ENCODE measurements around the gene CBARP.
A peak's percentile ranks its signal among the peaks of the same experiment; 100 is the strongest.

CBARP gene

DNA sequence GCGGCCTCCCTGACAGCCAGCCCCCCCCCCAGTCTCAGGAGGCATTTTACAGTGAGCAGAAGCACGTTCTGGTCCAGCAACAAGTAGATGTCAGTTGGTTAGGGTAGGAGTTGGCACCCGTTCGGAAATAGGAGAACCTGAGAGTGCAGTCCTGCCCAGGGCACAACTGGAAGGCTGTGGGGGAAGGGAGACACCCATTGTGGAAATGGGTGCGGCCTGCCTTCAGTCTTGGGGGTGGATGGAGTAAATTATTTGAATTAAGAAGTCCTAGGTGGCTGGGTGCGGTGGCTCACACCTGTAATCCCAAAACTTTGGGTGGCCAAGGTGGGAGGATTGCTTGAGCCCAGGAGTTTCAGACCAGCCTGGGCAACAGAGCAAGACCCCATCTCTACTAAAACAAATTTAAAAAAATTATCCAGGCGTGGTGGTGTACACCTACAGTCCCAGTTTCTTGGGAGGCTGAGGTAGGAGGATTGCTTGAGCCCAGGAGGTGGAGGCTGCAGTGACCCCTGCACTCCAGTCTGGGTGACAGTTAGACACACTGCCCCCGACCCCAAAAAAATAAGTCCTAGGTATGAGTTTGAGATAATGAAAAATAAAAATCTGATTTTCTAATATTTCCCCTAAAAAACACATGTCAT, 32.5 kb upstream of the CBARP start:
- Histone ChIP-seq H3K27ac (ENCODE audit: low read depth in 2 of 2, low read length in 2 of 2) (peak overlapping the region; percentile 95 to 96), H3K9ac (ENCODE audit: low read depth in 1 of 2, low read length in 2 of 2) (peak overlapping the region; percentile 90 to 96), H3K36me3 (ENCODE audit: control insufficient read depth in 2 of 2, insufficient read depth in 2 of 2, low read length in 2 of 2) (peaks cover 41 to 46% of the 10 kb centered on the region in 2 donors), H3K4me3 (ENCODE audit: low read length in 2 of 2) (peak overlapping the region; percentile 84 to 98), H3K9me3 (ENCODE audit: control insufficient read depth in 2 of 2, low read length in 2 of 2) (no peaks in the 10 kb centered on the region), H3K4me1 (ENCODE audit: control insufficient read depth in 2 of 2, insufficient read depth in 2 of 2, low read length in 2 of 2) (peaks cover 76 to 77% of the 10 kb centered on the region in 2 donors), H3K27me3 (ENCODE audit: control insufficient read depth in 2 of 2, insufficient read depth in 2 of 2, low read length in 2 of 2) (no peaks in the 10 kb centered on the region)

DNA sequence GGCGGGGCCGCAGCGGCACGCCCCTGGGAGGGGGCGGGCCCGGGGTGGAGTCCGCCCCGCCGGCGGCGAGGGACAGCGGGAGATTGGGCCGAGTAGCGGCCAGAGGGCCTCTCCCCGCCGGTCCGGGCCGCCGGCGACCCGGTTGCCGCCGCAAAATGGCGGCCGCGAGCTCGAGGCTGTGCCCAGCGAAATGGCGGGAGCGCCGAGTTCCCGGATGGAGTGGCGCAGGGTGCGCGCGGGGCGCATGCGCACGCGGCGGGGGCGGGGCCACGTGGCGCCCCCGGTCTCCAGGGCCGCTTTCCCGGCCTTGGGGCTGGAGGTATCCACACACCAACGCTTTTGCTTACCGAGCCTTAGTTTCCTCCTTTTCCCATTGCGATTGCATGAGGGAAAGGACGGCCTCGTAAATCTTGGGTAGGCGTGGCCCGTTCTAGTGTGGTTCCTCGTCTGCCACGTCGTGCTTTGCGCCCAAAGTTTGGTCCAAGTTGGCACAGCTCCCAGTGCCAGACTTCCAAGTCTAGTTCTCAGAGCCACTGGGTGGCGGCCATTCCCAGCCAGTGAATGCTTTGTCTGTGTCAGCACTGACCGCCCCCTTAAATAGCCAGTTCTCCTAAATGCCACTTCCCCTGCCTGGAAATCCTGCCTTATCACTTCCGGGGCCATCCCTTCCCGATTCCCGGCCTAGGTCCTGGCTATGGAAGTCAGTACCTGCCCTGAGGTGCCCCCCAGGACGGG, 31.8 kb upstream of the CBARP start:
- Histone ChIP-seq H3K9me3 (ENCODE audit: control insufficient read depth in 2 of 2, low read length in 2 of 2) (no peaks in the 10 kb centered on the region), H3K36me3 (ENCODE audit: control insufficient read depth in 2 of 2, insufficient read depth in 2 of 2, low read length in 2 of 2) (peaks cover 38 to 43% of the 10 kb centered on the region in 2 donors), H3K9ac (ENCODE audit: low read depth in 1 of 2, low read length in 2 of 2) (peak overlapping the region; percentile 90 to 96), H3K27me3 (ENCODE audit: control insufficient read depth in 2 of 2, insufficient read depth in 2 of 2, low read length in 2 of 2) (no peaks in the 10 kb centered on the region), H3K27ac (ENCODE audit: low read depth in 2 of 2, low read length in 2 of 2) (peak overlapping the region; percentile 95 to 96), H3K4me3 (ENCODE audit: low read length in 2 of 2) (peak overlapping the region; percentile 84 to 98), H3K4me1 (ENCODE audit: control insufficient read depth in 2 of 2, insufficient read depth in 2 of 2, low read length in 2 of 2) (peaks cover 77 to 78% of the 10 kb centered on the region in 2 donors)

DNA sequence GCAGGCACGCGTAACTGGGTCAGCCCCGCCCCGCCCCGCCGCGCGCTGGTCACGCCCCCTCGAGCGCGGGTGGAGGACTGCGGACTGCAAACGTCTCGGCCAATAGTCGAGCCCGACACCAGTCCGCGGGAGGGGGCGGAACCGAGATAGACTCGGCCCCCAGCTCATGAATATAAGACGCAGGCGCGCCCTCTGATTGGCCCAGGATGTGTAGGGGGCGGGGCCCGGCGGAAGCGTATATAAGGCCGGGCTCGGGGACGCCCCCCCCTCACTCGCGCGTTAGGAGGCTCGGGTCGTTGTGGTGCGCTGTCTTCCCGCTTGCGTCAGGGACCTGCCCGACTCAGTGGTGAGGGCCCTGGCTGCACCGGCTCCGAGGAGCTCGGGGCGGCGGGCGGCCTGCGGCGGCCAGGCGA, 31.3 kb upstream of the CBARP start, which contains the start of gene CIRBP:
TSS of gene CIRBP (plus strand) at position 268 of the 413 bp plus-strand sequence. CDS start 1,602 bp downstream, outside the sequence.
- H3K27ac ChIP-seq (ENCODE audit: low read depth in 2 of 2, low read length in 2 of 2): peak within 1 kb of the TSS; percentile 95 to 96
- peak within 1 kb of the TSS; percentile 84 to 98 for H3K4me3 ChIP-seq (ENCODE audit: low read length in 2 of 2)
- H3K36me3 ChIP-seq (ENCODE audit: control insufficient read depth in 2 of 2, insufficient read depth in 2 of 2, low read length in 2 of 2): peaks cover 33 to 38% of the 10 kb centered on the region in 2 donors
- H3K9me3 ChIP-seq (ENCODE audit: control insufficient read depth in 2 of 2, low read length in 2 of 2): no peaks in the 10 kb centered on the region
- H3K4me1 ChIP-seq (ENCODE audit: control insufficient read depth in 2 of 2, insufficient read depth in 2 of 2, low read length in 2 of 2): peaks cover 72 to 76% of the 10 kb centered on the region in 2 donors
- H3K9ac ChIP-seq (ENCODE audit: low read depth in 1 of 2, low read length in 2 of 2): peak within 1 kb of the TSS; percentile 90 to 96
- no peaks in the 10 kb centered on the region for H3K27me3 ChIP-seq (ENCODE audit: control insufficient read depth in 2 of 2, insufficient read depth in 2 of 2, low read length in 2 of 2)

DNA sequence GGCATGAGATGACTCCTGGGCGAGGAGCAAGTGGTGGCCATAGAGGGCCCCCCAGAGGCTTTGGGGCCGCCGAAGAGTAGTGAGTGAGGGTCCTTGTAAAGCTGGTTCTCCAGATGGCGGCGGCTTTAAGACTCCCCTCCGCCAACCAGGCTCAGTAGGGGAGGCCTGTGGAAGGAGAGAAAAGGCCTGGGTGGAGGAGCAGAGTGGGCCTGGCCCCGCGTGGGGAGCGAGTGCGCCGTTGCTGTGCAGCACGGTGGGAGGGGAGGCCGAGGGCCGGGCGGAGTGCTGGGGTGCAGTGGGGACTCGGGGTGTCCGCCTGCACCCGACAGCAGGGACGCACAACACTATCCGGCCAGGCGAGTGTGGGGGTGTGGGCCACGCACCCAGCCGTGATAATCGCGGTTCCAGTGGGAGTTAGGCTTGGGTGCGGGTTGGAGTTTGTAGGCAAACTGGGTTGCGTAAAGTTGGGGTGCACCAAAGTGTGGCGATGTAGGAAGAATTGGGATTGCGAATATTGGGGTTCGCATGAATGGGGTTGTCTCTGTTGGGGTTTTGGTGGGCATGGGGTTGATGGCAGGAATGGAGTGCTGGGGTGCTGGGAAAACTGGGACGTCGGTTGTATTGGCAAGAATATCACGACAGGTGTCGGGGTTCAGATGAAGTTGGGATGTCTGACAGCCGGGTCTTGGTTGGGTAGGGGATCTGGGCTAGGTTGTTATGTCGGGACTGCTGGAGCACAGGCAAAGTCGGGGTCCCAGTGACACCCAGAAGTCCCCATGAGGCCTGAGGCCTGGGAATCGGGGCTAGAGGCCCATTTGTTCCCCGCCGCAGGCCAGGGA, 30.6 kb upstream of the CBARP start:
- H3K4me3 ChIP-seq (ENCODE audit: low read length in 2 of 2): peak overlapping the region; percentile 33 to 48
- peaks cover 27 to 31% of the 10 kb centered on the region in 2 donors for H3K36me3 ChIP-seq (ENCODE audit: control insufficient read depth in 2 of 2, insufficient read depth in 2 of 2, low read length in 2 of 2)
- peak overlapping the region; percentile 78 to 96 for H3K27ac ChIP-seq (ENCODE audit: low read depth in 2 of 2, low read length in 2 of 2)
- H3K9ac ChIP-seq (ENCODE audit: low read depth in 1 of 2, low read length in 2 of 2): peak overlapping the region; percentile 56 to 74
- peaks cover 71 to 74% of the 10 kb centered on the region in 2 donors for H3K4me1 ChIP-seq (ENCODE audit: control insufficient read depth in 2 of 2, insufficient read depth in 2 of 2, low read length in 2 of 2)
- no peaks in the 10 kb centered on the region for H3K27me3 ChIP-seq (ENCODE audit: control insufficient read depth in 2 of 2, insufficient read depth in 2 of 2, low read length in 2 of 2)
- H3K9me3 ChIP-seq (ENCODE audit: control insufficient read depth in 2 of 2, low read length in 2 of 2): no peaks in the 10 kb centered on the region

DNA sequence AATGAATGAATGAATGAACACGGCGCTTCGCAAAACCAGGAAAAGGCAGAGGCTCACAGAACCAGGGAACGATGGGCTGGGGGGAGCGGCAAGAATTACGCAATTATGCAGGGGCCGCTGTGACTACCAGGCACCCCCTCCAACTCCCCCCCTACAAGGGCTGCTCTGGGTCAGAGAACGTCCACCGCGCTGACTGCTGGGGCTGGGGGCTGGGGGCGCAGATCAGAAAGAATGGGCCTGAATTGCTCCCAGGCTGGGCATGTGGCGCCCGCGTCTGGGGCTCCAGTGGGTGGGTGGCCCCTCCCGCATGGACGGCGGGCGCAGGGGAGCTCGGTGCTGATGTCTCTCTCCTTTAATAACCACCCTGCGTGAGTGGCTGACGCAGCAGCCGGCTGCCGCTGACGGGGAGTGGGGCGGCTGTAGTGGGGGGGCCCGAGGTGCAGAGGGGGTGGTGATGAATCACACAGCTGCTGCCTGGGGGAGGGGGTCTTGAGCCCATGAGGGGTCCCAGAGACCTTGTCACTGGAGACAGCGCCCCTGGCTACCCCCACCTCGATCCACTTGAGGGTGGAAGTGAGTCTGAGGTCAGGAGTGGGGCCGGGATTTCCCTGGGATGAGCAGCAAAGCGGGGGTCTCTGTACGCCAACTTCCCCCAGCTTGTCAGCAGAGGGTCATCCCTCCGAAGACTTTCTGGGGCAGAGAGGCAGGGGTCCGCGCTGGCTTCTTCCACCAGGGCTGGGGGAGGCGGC, 29.8 kb upstream of the CBARP start:
- Histone ChIP-seq H3K27ac (ENCODE audit: low read depth in 2 of 2, low read length in 2 of 2) (peak overlapping the region in 1 of 2 donors; percentile 93), H3K4me3 (ENCODE audit: low read length in 2 of 2) (peak overlapping the region; percentile 60 to 61), H3K9ac (ENCODE audit: low read depth in 1 of 2, low read length in 2 of 2) (peak overlapping the region in 1 of 2 donors; percentile 74)

DNA sequence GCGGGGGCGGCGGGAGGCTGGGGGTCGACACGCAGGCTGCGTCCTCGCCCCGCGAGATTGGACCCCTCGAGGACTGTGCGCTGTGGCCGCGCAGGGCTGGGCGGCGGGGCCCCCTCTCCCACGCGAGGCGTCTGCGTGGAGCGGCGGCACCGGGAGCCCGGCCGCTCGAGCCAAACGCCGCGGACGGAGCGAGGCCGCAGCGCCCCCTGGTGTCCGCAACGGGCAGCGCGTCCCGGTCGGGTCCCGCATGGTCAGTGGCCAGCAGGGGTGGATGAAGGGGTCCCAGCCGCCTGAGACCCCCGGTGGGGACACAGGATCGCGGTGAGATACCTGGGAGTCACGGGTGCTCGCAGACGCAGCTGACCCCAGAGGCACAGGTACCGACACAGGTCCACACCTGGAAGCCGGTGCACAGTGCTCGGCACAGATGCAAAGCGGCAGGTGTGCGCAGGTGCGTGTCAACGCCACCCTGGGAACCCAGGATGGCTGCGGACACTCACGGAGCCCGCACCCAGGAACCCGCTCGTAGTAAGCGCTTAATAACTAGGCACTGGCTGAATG, 29.2 kb upstream of the CBARP start:
- peak overlapping the region; percentile 89 to 93 for H3K27ac ChIP-seq (ENCODE audit: low read depth in 2 of 2, low read length in 2 of 2)
- H3K4me1 ChIP-seq (ENCODE audit: control insufficient read depth in 2 of 2, insufficient read depth in 2 of 2, low read length in 2 of 2): peaks cover 71 to 75% of the 10 kb centered on the region in 2 donors
- H3K9me3 ChIP-seq (ENCODE audit: control insufficient read depth in 2 of 2, low read length in 2 of 2): no peaks in the 10 kb centered on the region
- peaks cover 12 to 17% of the 10 kb centered on the region in 2 donors for H3K36me3 ChIP-seq (ENCODE audit: control insufficient read depth in 2 of 2, insufficient read depth in 2 of 2, low read length in 2 of 2)
- H3K9ac ChIP-seq (ENCODE audit: low read depth in 1 of 2, low read length in 2 of 2): peak overlapping the region; percentile 24 to 74
- H3K4me3 ChIP-seq (ENCODE audit: low read length in 2 of 2): peak overlapping the region; percentile 60 to 61
- H3K27me3 ChIP-seq (ENCODE audit: control insufficient read depth in 2 of 2, insufficient read depth in 2 of 2, low read length in 2 of 2): no peaks in the 10 kb centered on the region

More for the DNA sequence above, 29.8 kb upstream of the CBARP start:
- peaks cover 19 to 23% of the 10 kb centered on the region in 2 donors for H3K36me3 ChIP-seq (ENCODE audit: control insufficient read depth in 2 of 2, insufficient read depth in 2 of 2, low read length in 2 of 2)
- no peaks in the 10 kb centered on the region for H3K9me3 ChIP-seq (ENCODE audit: control insufficient read depth in 2 of 2, low read length in 2 of 2)
- no peaks in the 10 kb centered on the region for H3K27me3 ChIP-seq (ENCODE audit: control insufficient read depth in 2 of 2, insufficient read depth in 2 of 2, low read length in 2 of 2)
- H3K4me1 ChIP-seq (ENCODE audit: control insufficient read depth in 2 of 2, insufficient read depth in 2 of 2, low read length in 2 of 2): peaks cover 71 to 73% of the 10 kb centered on the region in 2 donors

DNA sequence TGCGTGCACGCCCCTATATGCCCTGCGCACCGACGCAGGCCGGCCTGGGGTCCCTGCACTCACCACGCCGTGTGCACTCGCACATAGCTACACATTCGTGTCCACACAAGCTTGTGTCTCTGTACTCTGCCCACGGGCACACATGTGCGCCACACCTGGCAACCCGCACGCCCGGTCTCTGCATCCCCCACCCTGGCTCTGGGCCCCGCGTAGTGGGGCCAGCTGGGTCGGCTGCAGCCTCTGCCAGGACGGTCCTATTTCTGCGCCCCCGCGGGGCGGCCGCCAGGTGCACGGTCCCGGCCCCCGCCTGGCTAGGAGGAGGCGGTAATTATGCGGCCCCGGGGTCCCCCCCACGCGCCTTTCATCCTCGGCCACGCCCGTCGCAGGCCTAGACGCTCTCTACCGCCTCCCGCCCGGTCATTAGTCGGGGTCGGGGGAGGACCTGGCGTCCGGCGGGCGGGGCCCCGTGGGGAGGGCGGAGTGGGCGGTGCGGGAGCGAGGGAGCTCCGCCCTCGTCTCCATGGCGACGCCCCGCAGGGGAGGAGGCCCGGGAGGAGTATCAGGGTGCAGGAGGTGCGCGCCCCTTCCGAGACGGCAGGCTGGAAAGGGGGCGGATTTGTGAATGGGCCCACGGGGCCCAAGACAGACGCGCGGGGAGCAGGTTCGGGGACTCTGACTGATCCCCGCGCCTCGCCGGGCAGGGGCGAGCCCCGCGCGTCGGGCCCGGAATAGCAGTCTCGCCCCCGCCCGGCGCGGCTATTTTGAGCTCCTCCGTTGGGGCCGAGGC, 28.5 kb upstream of the CBARP start:
- H3K9ac ChIP-seq (ENCODE audit: low read depth in 1 of 2, low read length in 2 of 2): peak overlapping the region; percentile 72 to 74
- H3K4me1 ChIP-seq (ENCODE audit: control insufficient read depth in 2 of 2, insufficient read depth in 2 of 2, low read length in 2 of 2): peaks cover 71 to 75% of the 10 kb centered on the region in 2 donors
- no peaks in the 10 kb centered on the region for H3K27me3 ChIP-seq (ENCODE audit: control insufficient read depth in 2 of 2, insufficient read depth in 2 of 2, low read length in 2 of 2)
- H3K9me3 ChIP-seq (ENCODE audit: control insufficient read depth in 2 of 2, low read length in 2 of 2): no peaks in the 10 kb centered on the region
- peak overlapping the region; percentile 89 to 93 for H3K27ac ChIP-seq (ENCODE audit: low read depth in 2 of 2, low read length in 2 of 2)
- H3K4me3 ChIP-seq (ENCODE audit: low read length in 2 of 2): peak overlapping the region; percentile 61 to 66
- H3K36me3 ChIP-seq (ENCODE audit: control insufficient read depth in 2 of 2, insufficient read depth in 2 of 2, low read length in 2 of 2): peaks cover 5 to 10% of the 10 kb centered on the region in 2 donors

DNA sequence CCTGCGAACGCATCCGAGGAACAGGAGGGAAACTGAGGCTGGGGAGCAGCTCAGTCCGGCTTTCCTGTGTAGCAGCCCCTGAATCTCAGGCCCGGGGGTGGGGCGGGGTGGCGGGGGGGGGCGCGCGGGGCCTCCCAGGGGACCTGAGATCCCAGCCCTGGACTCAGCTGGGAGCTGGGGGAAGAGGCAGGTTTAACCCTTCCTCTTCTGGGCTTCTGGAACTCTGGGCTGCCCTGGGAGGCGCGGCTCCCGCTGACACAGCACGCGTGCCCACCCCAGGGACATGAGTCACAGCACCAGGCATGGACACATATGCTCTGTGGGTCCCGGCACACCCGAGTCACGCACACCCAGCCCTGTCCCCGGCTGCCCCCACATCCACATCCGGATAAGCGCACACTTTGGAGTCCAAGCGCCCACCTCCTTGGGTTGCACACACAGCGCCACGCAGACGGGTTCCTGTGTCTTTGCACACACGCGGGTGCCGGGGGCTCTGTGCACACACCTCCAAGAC, 27.9 kb upstream of the CBARP start:
- Histone ChIP-seq H3K27ac (ENCODE audit: low read depth in 2 of 2, low read length in 2 of 2) (peak overlapping the region; percentile 89 to 93), H3K27me3 (ENCODE audit: control insufficient read depth in 2 of 2, insufficient read depth in 2 of 2, low read length in 2 of 2) (no peaks in the 10 kb centered on the region), H3K4me1 (ENCODE audit: control insufficient read depth in 2 of 2, insufficient read depth in 2 of 2, low read length in 2 of 2) (peaks cover 67 to 69% of the 10 kb centered on the region in 2 donors), H3K36me3 (ENCODE audit: control insufficient read depth in 2 of 2, insufficient read depth in 2 of 2, low read length in 2 of 2) (peaks cover 0 to 4% of the 10 kb centered on the region in 2 donors), H3K9me3 (ENCODE audit: control insufficient read depth in 2 of 2, low read length in 2 of 2) (no peaks in the 10 kb centered on the region), H3K4me3 (ENCODE audit: low read length in 2 of 2) (peak overlapping the region; percentile 61 to 66), H3K9ac (ENCODE audit: low read depth in 1 of 2, low read length in 2 of 2) (peak overlapping the region; percentile 72 to 74)

Measured in mucosa of rectum (tissue), 2 donors.